Loucy (cell line): ENCODE measurements around the gene ACVR1.
A peak's percentile ranks its signal among the peaks of the same experiment; 100 is the strongest.

Experiments used
- H2AFZ ChIP-seq: fragments of 200-600 bp; sonication (generic); 2 replicates; pipeline ENCODE4 v1.6.0; 2016; ENCODE audit warnings: antibody characterized with exemption, mild to moderate bottlenecking, low read length, moderate library complexity
- H3F3A ChIP-seq: fragments of 200-600 bp; 2 replicates; pipeline ENCODE4 v1.6.0; 2016; ENCODE audit warnings: antibody characterized with exemption, low read depth, mild to moderate bottlenecking
- H3K27me3 ChIP-seq: fragments of 200-600 bp; sonication (generic); 2 replicates; pipeline ENCODE4 v1.6.1; 2014; ENCODE audit warnings: low read length, mild to moderate bottlenecking; ENCODE audit not compliant: insufficient read depth, poor library complexity, severe bottlenecking
- H3K36me3 ChIP-seq: fragments of 200-600 bp; sonication (generic); 2 replicates; pipeline ENCODE4 v1.6.1; 2016; ENCODE audit warnings: low read length; ENCODE audit not compliant: insufficient read depth
- H3K4me1 ChIP-seq: fragments of 200-600 bp; sonication (generic); 2 replicates; pipeline ENCODE4 v1.5.1; 2014; ENCODE audit warnings: low read length, mild to moderate bottlenecking; ENCODE audit not compliant: insufficient read depth, poor library complexity, severe bottlenecking
- H3K4me2 ChIP-seq: fragments of 200-600 bp; sonication (generic); 2 replicates; pipeline ENCODE4 v1.6.0; 2014; ENCODE audit warnings: antibody characterized with exemption, low read length, low read depth, mild to moderate bottlenecking; ENCODE audit not compliant: poor library complexity, severe bottlenecking
- H3K4me3 ChIP-seq: fragments of 200-600 bp; sonication (generic); 2 replicates; pipeline ENCODE4 v1.5.1; 2014; ENCODE audit warnings: low read length, mild to moderate bottlenecking, mixed read lengths; ENCODE audit not compliant: poor library complexity, severe bottlenecking
- H3K79me2 ChIP-seq: fragments of 200-600 bp; sonication (generic); 2 replicates; pipeline ENCODE4 v1.6.1; 2014; ENCODE audit warnings: low read length; ENCODE audit not compliant: insufficient read depth
- H3K9ac ChIP-seq: fragments of 200-600 bp; sonication (generic); 2 replicates; pipeline ENCODE4 v1.6.0; 2014; ENCODE audit warnings: mild to moderate bottlenecking, low read depth, low read length, moderate library complexity; ENCODE audit not compliant: poor library complexity, severe bottlenecking
- H3K9me2 ChIP-seq: fragments of 200-600 bp; sonication (generic); replicated peaks from 2 replicates; pipeline ENCODE4 v1.6.1; 2016; ENCODE audit warnings: low read depth, low read length, mixed read lengths
- H3K9me3 ChIP-seq: fragments of 200-600 bp; sonication (generic); 2 replicates; pipeline ENCODE4 v1.6.1; 2014; ENCODE audit warnings: mild to moderate bottlenecking, antibody characterized with exemption, low read length, low read depth; ENCODE audit not compliant: insufficient read depth
- H4K20me1 ChIP-seq: fragments of 200-600 bp; sonication (generic); 2 replicates; pipeline ENCODE4 v1.6.0; 2014; ENCODE audit warnings: antibody characterized with exemption, low read length, mild to moderate bottlenecking; ENCODE audit not compliant: insufficient read depth, poor library complexity, severe bottlenecking
- CTCF ChIP-seq: fragments of 200-600 bp; sonication (generic); conservative IDR thresholded peaks from 2 replicates; pipeline ENCODE4 v1.5.1; 2014; ENCODE audit warnings: mild to moderate bottlenecking, antibody characterized with exemption, low read length
- EZH2phosphoT487 ChIP-seq: fragments of 200-600 bp; IDR thresholded peaks from 2 replicates; pipeline ENCODE4 v1.6.1; 2018; ENCODE audit warnings: antibody characterized with exemption, mild to moderate bottlenecking, moderate library complexity, borderline replicate concordance

ACVR1 gene

GRCh38 chr2:157839822-157840221 is 36.3 kb downstream of the ACVR1 start:
- no peak for TF ChIP-seq EZH2phosphoT487
- TF ChIP-seq CTCF: no peak
- no peaks in the 10 kb centered on the region for H3K79me2 ChIP-seq
- H2AFZ ChIP-seq: no peak overlapping the region

GRCh38 chr2:157839162-157839801 is 36.8 kb downstream of the ACVR1 start:
- Histone ChIP-seq H3K4me2 (peak overlapping the region; percentile 4), H3K36me3 (no peaks in the 10 kb centered on the region), H4K20me1 (no peaks in the 10 kb centered on the region), H3K79me2 (no peaks in the 10 kb centered on the region), H3K4me3 (no peak overlapping the region), H3K27me3 (no peaks in the 10 kb centered on the region), H3K9me3 (no peaks in the 10 kb centered on the region), H3K4me1 (peaks cover 33% of the 10 kb centered on the region), H3K9me2 (no peaks in the 10 kb centered on the region), H3F3A (no peaks in the 10 kb centered on the region), H3K9ac (no peak overlapping the region), H2AFZ (no peak overlapping the region)
- TF ChIP-seq CTCF: no peak
- no peak for TF ChIP-seq EZH2phosphoT487

More at GRCh38 chr2:157839822-157840221, 36.3 kb downstream of the ACVR1 start:
- Histone ChIP-seq H3F3A (no peaks in the 10 kb centered on the region), H3K9ac (no peak overlapping the region), H3K4me3 (no peak overlapping the region), H3K4me1 (peaks cover 31% of the 10 kb centered on the region), H3K27me3 (no peaks in the 10 kb centered on the region), H3K9me3 (no peaks in the 10 kb centered on the region), H4K20me1 (no peaks in the 10 kb centered on the region), H3K36me3 (no peaks in the 10 kb centered on the region), H3K4me2 (no peak overlapping the region), H3K9me2 (no peaks in the 10 kb centered on the region)

- H2AFZ ChIP-seq: no peak overlapping the region
- H3F3A ChIP-seq: no peaks in the 10 kb centered on the region
- H3K9me3 ChIP-seq: no peaks in the 10 kb centered on the region
- H3K79me2 ChIP-seq: no peaks in the 10 kb centered on the region
- H4K20me1 ChIP-seq: no peaks in the 10 kb centered on the region
- no peaks in the 10 kb centered on the region for H3K27me3 ChIP-seq
- H3K9ac ChIP-seq: peak overlapping the region; percentile 6
- H3K36me3 ChIP-seq: no peaks in the 10 kb centered on the region
- H3K9me2 ChIP-seq: no peaks in the 10 kb centered on the region
- TF ChIP-seq EZH2phosphoT487: no peak
- peak overlapping the region; percentile 43 for H3K4me2 ChIP-seq
- peaks cover 33% of the 10 kb centered on the region for H3K4me1 ChIP-seq
- H3K4me3 ChIP-seq: no peak overlapping the region
These were observed 37.5 kb downstream of the ACVR1 start for GRCh38 chr2:157838442-157839161.
